CD14-positive monocyte (primary cell): Measurements from ENCODE around the gene GRK2. TPM values are rescaled to one million over a fixed set of nuclear protein-coding genes. Genes with fewer than 3 reads are reported as not detected.

Experiments
- DNase-seq, 3 donors: peaks; one replicate each; pipeline ENCODE4 v3.0.0-alpha.2; 2011 to 2022
- H2AFZ ChIP-seq: 2 replicates; pipeline ENCODE4 v1.6.0; 2012; ENCODE audit warnings: mild to moderate bottlenecking, low read depth, low read length, inconsistent platforms; ENCODE audit not compliant: insufficient read depth, poor library complexity, severe bottlenecking
- H3K27ac ChIP-seq, 2 donors: 1 replicate in 1 of 2; 2 replicates in 1 of 2; pipeline ENCODE4 v1.5.1; 2012 to 2013; ENCODE audit warnings: low read length in 2 of 2, control low read depth in 1 of 2, inconsistent platforms in 1 of 2, low read depth in 1 of 2, mild to moderate bottlenecking in 1 of 2
- H3K27me3 ChIP-seq, 2 donors: one replicate each; pipeline versions ENCODE4 v1.6.0 to v1.6.1; 2011 to 2013; ENCODE audit warnings: low read length in 2 of 2; ENCODE audit not compliant: control insufficient read depth in 2 of 2, insufficient read depth in 2 of 2
- H3K36me3 ChIP-seq, 2 donors: replicated peaks in 1 of 2; 1 replicate in 1 of 2; 2 replicates in 1 of 2; pipeline versions ENCODE4 v1.5.1 to v1.6.1; 2012 to 2013; ENCODE audit warnings: low read length in 2 of 2, control low read depth in 1 of 2, inconsistent platforms in 1 of 2, mild to moderate bottlenecking in 1 of 2; ENCODE audit not compliant: insufficient read depth in 2 of 2, control insufficient read depth in 1 of 2
- H3K4me1 ChIP-seq, 2 donors: 1 replicate in 1 of 2; 2 replicates in 1 of 2; pipeline versions ENCODE4 v1.5.1 to v1.6.1; 2012 to 2013; ENCODE audit warnings: low read length in 2 of 2, control low read depth in 1 of 2, inconsistent platforms in 1 of 2, mild to moderate bottlenecking in 1 of 2, moderate library complexity in 1 of 2; ENCODE audit not compliant: insufficient read depth in 2 of 2, control insufficient read depth in 1 of 2
- H3K4me2 ChIP-seq: replicated peaks from 2 replicates; pipeline ENCODE3; 2012; ENCODE audit warnings: low read length, moderate library complexity, mild to moderate bottlenecking; ENCODE audit not compliant: poor library complexity, severe bottlenecking; ENCODE audit errors: extremely low read depth
- H3K4me3 ChIP-seq, 3 experiments: fragments of 200-600 bp in 1 of 3; sonication (generic) in 1 of 3; replicated peaks in 1 of 3; 1 replicate in 2 of 3; 2 replicates in 1 of 3; pipeline ENCODE4 v1.5.1; 2011 to 2013; ENCODE audit warnings: low read length in 3 of 3, mild to moderate bottlenecking in 3 of 3, control low read depth in 2 of 3, low read depth in 2 of 3, inconsistent platforms in 1 of 3, moderate library complexity in 1 of 3
- H3K79me2 ChIP-seq: 2 replicates; pipeline ENCODE4 v1.6.0; 2012; ENCODE audit warnings: mild to moderate bottlenecking, control low read depth, inconsistent platforms, low read length, moderate library complexity; ENCODE audit not compliant: insufficient read depth
- H3K9ac ChIP-seq: 2 replicates; pipeline ENCODE4 v1.6.0; 2017; ENCODE audit warnings: low read length, mild to moderate bottlenecking; ENCODE audit not compliant: insufficient read depth, poor library complexity, severe bottlenecking
- H3K9me3 ChIP-seq, 2 donors: replicated peaks in 1 of 2; 1 replicate in 1 of 2; 2 replicates in 1 of 2; pipeline versions ENCODE4 v1.5.1 to v1.6.1; 2012 to 2013; ENCODE audit warnings: low read length in 2 of 2, control low read depth in 1 of 2; ENCODE audit not compliant: control insufficient read depth in 1 of 2, insufficient read depth in 1 of 2
- H4K20me1 ChIP-seq: 2 replicates; pipeline ENCODE4 v1.6.0; 2012; ENCODE audit warnings: mild to moderate bottlenecking, low read length, control low read depth, moderate library complexity; ENCODE audit not compliant: insufficient read depth
- H3K27ac Mint-ChIP-seq, 7 donors: one replicate each; pipeline ENCODE4 v1.8.0; 2020; ENCODE audit warnings: mild to moderate bottlenecking in 7 of 7, mixed read lengths in 7 of 7, moderate library complexity in 6 of 7, inconsistent platforms in 2 of 7
- H3K27me3 Mint-ChIP-seq, 3 donors: one replicate each; pipeline ENCODE4 v1.8.0; 2021 to 2022; ENCODE audit warnings: low read depth in 3 of 3, mild to moderate bottlenecking in 3 of 3, mixed read lengths in 3 of 3, moderate library complexity in 3 of 3, inconsistent platforms in 1 of 3
- H3K36me3 Mint-ChIP-seq, 2 donors: one replicate each; pipeline ENCODE4 v1.8.0; 2020; ENCODE audit warnings: mixed read lengths in 2 of 2, inconsistent platforms in 1 of 2, mild to moderate bottlenecking in 1 of 2
- H3K4me1 Mint-ChIP-seq: one replicate; pipeline ENCODE4 v1.8.0; 2020; ENCODE audit warnings: mild to moderate bottlenecking, mixed read lengths
- H3K4me3 Mint-ChIP-seq, 2 donors: one replicate each; pipeline ENCODE4 v1.8.0; 2020; ENCODE audit warnings: mild to moderate bottlenecking in 2 of 2, mixed read lengths in 2 of 2, moderate library complexity in 1 of 2
- H3K9me3 Mint-ChIP-seq, 7 donors: one replicate each; pipeline ENCODE4 v1.8.0; 2020 to 2022; ENCODE audit warnings: mixed read lengths in 7 of 7, mild to moderate bottlenecking in 6 of 7, moderate library complexity in 6 of 7, inconsistent platforms in 2 of 7
- WGBS: methylation state at CpG from one replicate; pipeline ENCODE4 v1.1.5; 2013; ENCODE audit warnings: missing lambda C conversion rate; ENCODE audit not compliant: insufficient coverage; 5-methylcytosine and 5-hydroxymethylcytosine counted together
- intact Hi-C, 2 donors: fragments of 100-400 bp; cut with micrococcal nuclease; formaldehyde crosslinking; loops; one replicate each; pipeline versions ENCODE4 v1.15.0 to v1.15.1; 2023
- polyA plus RNA-seq, 3 donors: library from polyadenylated mRNA; depleted of rRNA in 1 of 3; unstranded in 2 of 3; stranded (reverse) in 1 of 3; fragments of 300-500 nt in 2 of 3; fragments of >200 nt in 1 of 3; fragmentation: Illumina TruSeq in 2 of 3; gene quantifications; 1 replicate in 2 of 3; 2 replicates in 1 of 3; pipeline ENCODE4 v1.2.3, GENCODE V29; 2012 to 2021
- TF ChIP-seq, protein P1 (sequence below): fragments of 200-600 bp; IDR thresholded peaks from one replicate; pipeline ENCODE4 v1.8.0; 2022; ENCODE audit warnings: antibody characterized with exemption, mild to moderate bottlenecking

Gene GRK2
- polyA plus RNA-seq, 3 donors: 34.9 to 777 (median 43.0) TPM

DNA sequence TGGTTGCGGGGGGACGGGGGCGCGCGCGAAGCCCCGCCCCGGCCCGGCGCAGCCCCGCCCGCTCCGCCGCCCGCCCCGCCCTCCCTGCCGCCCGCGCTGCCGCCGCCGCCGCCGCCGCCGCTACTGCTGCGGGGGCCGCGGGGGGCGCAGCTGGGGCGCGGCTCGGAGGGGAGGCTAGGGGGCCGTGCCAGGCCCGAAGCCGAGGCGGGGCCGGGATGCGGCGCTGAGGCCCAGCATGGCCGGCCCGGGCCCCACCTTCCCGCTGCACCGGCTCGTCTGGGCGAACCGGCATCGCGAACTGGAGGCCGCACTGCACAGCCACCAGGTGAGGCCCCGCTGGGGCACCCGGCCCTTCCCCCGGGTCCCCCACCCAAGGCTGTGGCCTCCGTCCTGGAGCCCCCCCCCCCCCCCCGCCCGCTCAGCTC, 23.0 kb downstream of the GRK2 start, which contains the start of gene ANKRD13D:
Gene ANKRD13D (plus strand): TSS at position 78 of the 425 bp plus-strand sequence. CDS start 158 bp downstream, at position 236.
- peaks cover 54% of the 10 kb centered on the region for H4K20me1 ChIP-seq
- H3K4me1 ChIP-seq: peaks cover 83 to 94% of the 10 kb centered on the region in 2 donors
- H3K4me3 ChIP-seq: peak within 1 kb of the TSS; percentile 73 to 84 (median 83)
- peak within 1 kb of the TSS; percentile 91 to 94 for H3K4me3 Mint-ChIP-seq
- H3K36me3 Mint-ChIP-seq: peaks cover 60 to 81% of the 10 kb centered on the region in 2 donors
- peaks cover 0 to 5% (median 1%) of the 10 kb centered on the region in 3 donors for H3K27me3 Mint-ChIP-seq
- TF ChIP-seq, protein P1, sequence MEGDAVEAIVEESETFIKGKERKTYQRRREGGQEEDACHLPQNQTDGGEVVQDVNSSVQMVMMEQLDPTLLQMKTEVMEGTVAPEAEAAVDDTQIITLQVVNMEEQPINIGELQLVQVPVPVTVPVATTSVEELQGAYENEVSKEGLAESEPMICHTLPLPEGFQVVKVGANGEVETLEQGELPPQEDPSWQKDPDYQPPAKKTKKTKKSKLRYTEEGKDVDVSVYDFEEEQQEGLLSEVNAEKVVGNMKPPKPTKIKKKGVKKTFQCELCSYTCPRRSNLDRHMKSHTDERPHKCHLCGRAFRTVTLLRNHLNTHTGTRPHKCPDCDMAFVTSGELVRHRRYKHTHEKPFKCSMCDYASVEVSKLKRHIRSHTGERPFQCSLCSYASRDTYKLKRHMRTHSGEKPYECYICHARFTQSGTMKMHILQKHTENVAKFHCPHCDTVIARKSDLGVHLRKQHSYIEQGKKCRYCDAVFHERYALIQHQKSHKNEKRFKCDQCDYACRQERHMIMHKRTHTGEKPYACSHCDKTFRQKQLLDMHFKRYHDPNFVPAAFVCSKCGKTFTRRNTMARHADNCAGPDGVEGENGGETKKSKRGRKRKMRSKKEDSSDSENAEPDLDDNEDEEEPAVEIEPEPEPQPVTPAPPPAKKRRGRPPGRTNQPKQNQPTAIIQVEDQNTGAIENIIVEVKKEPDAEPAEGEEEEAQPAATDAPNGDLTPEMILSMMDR: peak; percentile 1
- DNase-seq: no peak
- peak within 1 kb of the TSS; percentile 93 for H3K9ac ChIP-seq
- intact Hi-C loops: no loop called here
- peak within 1 kb of the TSS; percentile 92 to 99 for H3K27ac ChIP-seq
- peak within 1 kb of the TSS; percentile 57 for H2AFZ ChIP-seq
- H3K27me3 ChIP-seq: no peaks in the 10 kb centered on the region
- WGBS: under 1% methylated on average over 51 of the region's 56 CpGs
- no peaks in the 10 kb centered on the region for H3K9me3 ChIP-seq
- peak within 1 kb of the TSS; percentile 80 for H3K4me2 ChIP-seq
- peak within 1 kb of the TSS; percentile 98 to 100 (median 99) for H3K27ac Mint-ChIP-seq
- H3K9me3 Mint-ChIP-seq: no peaks in the 10 kb centered on the region
- H3K36me3 ChIP-seq: peaks cover 62 to 68% of the 10 kb centered on the region in 2 donors
- H3K4me1 Mint-ChIP-seq: peaks cover 79% of the 10 kb centered on the region
- H3K79me2 ChIP-seq: peaks cover 87% of the 10 kb centered on the region

DNA sequence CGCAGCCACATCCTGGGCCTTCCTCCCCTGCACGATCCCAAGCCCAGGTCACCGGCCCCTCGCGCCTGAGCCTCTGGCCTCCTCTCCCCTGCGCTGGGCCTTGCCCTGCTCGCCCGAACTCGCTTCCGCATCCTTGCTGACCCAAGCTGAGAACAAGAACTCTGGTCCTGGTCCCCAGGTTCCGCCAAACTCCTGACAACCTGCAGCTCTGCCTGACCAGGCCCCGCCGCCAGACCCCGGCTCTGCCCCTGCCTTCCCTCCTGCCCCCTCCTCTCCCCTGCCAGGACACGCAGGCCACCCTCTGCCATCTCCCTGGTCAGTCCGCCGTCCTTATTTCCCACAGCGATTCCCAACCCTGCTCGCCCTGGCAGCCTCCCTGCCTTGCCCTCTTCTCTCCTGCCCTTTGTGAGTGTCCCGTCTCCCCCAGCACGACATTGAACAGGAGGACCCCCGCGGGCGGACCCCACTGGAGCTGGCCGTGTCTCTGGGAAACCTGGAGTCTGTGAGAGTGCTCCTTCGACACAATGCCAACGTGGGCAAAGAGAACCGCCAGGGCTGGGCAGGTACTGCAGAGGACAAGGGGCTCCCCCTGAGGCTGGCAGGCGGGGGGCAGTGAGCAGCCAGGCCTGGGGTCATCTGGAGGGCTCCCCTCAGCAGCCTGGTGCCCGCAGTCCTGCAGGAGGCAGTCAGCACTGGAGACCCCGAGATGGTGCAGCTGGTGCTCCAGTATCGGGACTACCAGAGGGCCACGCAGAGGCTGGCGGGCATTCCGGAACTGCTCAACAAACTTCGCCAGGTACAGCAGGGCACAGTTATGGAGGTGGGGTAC, 23.6 kb downstream of the GRK2 start:
- Mint-ChIP-seq H3K27ac (peak overlapping the region; percentile 82 to 96 (median 91)), H3K4me1 (peaks cover 75% of the 10 kb centered on the region), H3K27me3 (peaks cover 0 to 5% (median 1%) of the 10 kb centered on the region in 3 donors), H3K4me3 (peak overlapping the region; percentile 91 to 94), H3K36me3 (peaks cover 59 to 81% of the 10 kb centered on the region in 2 donors), H3K9me3 (peaks cover 0 to under 1% (median 0%) of the 10 kb centered on the region in 7 donors)
- no peak overlapping the region for H2AFZ ChIP-seq
- TF ChIP-seq, protein P1: no peak
- peak overlapping the region; percentile 64 for H3K9ac ChIP-seq
- H3K36me3 ChIP-seq: peaks cover 62 to 68% of the 10 kb centered on the region in 2 donors
- H3K27me3 ChIP-seq: no peaks in the 10 kb centered on the region
- DNase-seq: peak in 1 of 3 donors; percentile 52
- H3K27ac ChIP-seq: peak overlapping the region; percentile 32 to 74
- peak overlapping the region; percentile 80 for H3K4me2 ChIP-seq
- H3K4me1 ChIP-seq: peaks cover 77 to 91% of the 10 kb centered on the region in 2 donors
- intact Hi-C loops: no loop called here
- WGBS: 28% methylated on average over 30 of the region's 36 CpGs
- H3K79me2 ChIP-seq: peaks cover 87% of the 10 kb centered on the region
- H4K20me1 ChIP-seq: peaks cover 60% of the 10 kb centered on the region
- H3K9me3 ChIP-seq: no peaks in the 10 kb centered on the region
- H3K4me3 ChIP-seq: peak overlapping the region; percentile 47 to 82 (median 61)
